Head of caudate nucleus (tissue), 42 donors: ENCODE results near the gene TPX2.
A peak's percentile ranks its signal among the peaks of the same experiment; 100 is the strongest.
"Not testable (repeated sequence)": the region's sequence is repeated elsewhere in the genome, so short reads cannot be mapped to it uniquely, and the experiment has no call there.

Experiments used
- DNase-seq, 42 donors: peaks; one replicate each; pipeline versions ENCODE4 v3.0.0 to v3.0.0-alpha.2; 2020 to 2021; ENCODE audit warnings: mixed read lengths in 7 of 42
- intact Hi-C: fragments of 100-400 bp; cut with DNase I; formaldehyde crosslinking; loops from one replicate; pipeline ENCODE4 v1.15.0; 2022

The TPX2 gene

DNA sequence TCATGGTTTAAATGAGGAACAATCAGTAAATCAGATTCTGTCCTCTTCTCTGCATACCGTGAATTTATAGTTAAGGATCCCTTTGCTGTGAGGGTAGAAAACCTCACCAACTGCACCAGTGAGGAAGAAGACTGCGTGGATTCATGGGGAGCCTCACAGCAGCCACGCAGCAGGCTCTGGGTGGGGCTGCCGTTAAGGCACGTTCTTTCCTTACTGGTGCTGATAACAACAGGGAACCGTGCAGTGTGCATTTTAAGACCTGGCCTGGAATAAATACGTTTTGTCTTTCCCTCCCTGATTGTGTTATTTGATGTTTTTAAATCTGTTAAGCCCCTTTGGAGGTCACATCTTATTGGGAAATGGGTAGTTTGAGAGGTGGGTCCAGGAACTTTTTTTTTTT, 62.4 kb downstream of the TPX2 start:
- intact Hi-C loops = no loop called here
- DNase-seq = no peak

DNA sequence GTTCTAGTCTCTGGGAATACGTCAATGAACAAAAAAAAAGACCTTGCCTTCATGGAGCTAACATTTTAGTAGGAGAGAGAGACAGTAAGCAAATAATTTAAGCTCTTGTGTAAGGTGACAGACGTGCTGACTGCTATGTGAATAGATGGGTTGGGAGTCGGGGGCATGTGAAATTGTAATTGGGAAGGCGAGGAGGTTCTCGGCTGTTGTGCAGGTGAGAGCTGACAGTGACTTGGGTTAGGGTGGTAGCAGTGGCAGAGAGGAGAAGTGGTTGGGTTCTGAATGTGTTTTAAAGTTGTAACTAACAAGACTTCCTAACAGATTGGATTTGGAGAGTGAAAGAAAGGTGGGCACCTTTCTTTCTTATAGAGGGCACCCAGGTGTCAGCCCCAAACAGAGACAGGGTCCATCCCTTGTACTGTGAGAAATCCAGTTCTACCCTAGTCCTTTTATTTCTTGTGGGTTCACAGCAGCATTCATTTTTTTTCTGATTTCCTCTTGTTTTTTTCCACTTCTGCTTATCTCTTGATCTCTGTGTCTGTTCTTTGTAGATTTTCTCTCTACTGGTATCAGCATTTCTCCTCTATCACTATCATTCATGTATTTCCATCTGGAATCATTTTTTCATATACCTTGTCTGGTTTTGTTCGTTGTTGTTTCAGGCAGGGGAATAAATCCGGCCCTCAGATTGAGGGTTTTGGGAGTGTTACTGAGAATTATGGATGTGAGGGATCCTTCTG, 64.6 kb downstream of the TPX2 start:
- intact Hi-C loops = no loop called here

DNA sequence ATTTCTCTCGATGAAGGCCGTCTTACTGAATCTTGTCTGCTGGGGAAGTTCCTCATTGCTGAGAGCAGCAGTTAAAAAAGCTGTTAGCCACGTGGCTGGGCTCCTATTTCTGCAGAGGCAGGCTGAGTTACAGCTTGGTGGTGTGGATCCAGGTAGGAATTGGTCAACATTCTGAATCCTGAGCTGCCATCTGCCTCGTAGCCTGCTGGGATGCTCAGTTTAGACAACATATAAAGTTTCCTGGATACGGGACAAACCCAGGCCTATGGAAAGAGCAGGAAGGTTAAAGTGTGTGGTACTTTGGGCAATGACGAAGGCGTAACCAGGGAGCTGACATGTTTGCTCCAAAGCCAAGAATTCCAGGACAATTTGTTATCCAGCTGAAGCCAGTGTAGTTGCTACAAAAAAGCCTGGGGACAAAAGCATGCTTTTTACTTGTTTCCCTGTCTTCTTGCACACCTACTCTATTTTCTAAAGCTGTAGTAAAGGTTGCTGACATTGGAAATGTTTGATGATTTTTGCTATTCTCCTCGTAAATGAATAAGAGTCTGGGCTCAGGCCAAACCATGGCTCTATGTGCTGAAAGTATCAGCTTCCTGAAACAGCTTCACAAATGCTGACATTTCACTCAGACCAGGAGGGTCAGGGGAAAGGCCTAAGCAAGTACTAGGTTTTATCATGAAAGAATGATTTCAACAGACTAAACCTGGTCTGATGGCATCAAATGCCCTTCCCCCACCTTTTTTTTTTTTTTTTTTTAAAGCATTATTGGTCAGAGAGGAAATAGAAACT, 67.7 kb downstream of the TPX2 start:
- intact Hi-C loops = no loop called here
- peak in 7 of 42 donors; percentile 14 to 28 (median 20) for DNase-seq

More for the DNA sequence above, 64.6 kb downstream of the TPX2 start:
- no peak for DNase-seq

DNA sequence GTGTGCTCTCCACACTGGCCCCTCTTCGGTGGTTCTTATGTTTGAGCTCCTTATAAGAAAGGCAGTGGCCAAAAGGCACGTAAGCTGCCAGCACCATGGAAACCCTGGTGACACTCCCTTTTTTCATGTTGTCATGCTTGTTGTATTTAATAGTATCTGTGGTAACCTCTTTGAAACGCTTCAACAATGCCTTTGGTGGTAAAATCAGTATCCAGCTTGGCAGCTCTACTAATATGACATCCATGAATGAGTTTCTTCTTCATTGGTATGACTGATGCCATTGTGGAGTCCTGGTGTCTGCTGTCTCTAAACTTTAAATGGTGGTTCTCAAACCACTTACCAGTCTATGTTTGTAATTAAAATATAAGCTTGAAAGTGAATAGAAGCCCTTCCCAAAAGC, 69.4 kb downstream of the TPX2 start:
- no peak for DNase-seq
- intact Hi-C loops = no loop called here

DNA sequence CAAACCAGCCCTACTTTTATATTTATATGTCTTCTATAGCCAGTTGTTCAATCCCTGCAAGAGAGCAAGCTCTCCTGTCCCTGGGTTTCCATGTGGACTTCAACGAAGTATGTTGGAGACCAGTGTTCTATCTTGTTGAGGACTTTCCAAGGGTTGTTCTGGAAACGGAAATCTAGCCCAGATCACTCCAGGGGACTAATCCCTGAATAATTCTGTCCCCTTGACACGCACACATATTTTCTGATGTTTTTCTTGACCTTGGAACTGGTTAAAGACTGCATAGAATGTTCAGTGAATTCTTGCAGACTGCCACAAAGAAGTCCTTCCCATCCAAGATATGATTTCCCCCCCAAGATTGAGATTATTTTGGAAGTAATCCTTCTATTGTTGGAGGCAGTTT, 70.6 kb downstream of the TPX2 start:
- no peak for DNase-seq
- intact Hi-C loops = no loop called here

DNA sequence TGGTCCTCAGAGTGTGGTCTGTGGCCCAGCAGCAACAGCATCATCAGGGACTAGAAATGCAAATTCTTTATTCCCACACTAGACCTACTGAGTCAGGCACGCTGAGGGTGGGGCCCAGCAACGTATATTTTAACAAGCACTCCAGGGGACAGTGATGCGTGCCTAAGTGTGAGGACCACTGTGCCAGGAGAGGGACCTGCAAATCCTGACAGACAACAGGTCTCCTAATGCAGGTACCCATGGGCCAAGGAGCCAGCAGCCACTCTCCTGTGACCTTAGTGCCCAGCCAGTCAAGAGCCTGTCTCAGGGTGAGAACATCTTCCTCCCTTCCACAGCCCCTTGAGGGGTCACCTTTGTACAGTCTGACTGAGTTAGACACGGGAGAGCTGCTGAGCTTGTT, 72.1 kb downstream of the TPX2 start:
- intact Hi-C loops = no loop called here
- DNase-seq = no peak

DNA sequence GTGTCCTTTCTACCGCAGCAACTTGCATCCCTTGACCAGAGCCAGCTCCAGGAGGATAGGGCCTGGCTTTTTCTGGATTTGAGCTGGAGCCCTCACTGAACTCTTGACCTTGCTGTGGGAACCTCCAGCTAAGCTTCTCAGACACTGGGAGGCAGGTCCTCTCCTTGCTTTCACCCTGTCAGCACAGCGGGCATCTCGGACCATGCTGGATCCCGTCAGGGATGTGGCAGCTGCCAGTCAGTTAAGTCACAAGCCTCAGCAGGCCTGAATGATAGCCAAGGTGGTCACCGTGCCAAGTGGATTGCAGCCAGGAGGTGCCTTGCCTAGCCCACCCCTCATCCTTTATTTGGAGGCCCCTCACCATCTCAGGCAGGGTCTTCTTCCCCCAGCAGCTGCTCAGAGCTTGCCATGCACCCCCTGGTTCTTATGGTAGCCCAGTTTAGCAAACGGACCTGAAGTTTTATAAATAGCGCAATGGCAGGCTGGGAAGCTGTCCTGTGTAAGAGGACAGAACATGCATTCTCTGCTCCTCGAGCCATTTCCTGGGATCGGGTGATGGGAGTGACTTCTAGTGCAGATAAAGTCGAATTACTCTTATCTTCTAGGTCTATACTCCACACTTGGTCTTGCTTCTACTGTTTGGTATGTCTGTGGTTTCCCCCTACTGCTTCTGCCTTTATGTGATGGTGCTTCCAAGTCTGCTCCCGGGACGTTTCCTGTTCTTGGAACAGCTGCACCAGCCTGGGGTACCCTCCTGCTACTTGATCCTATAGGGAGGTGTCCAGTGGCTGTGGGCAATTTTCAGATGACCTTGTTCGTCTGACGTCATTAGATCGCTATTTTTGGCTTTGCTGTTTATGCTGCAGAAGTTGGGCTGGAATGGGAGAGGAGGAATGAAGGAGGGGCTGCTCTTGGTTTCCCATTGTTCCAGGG, 73.0 kb downstream of the TPX2 start:
- DNase-seq = no peak

DNA sequence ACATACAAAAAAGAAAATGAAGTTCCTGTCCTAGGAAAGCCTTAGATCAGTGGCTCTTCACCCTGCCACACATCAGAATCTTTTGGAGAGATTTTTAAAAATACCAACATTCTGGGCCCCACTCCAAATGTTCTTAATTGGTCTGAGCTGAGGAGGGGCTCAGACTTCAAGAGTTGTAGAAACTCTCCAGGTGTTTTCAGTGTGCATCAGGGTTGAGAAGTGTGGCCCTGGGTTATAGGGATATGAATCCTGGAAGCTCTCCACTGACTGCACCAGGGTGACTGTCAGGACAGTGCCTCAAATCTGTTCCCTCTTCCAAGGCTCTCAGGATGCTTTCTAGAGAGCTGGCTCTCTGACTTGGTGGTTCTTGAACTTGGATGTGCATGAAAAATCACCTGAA, 74.5 kb downstream of the TPX2 start:
- no peak for DNase-seq
- intact Hi-C loops = no loop called here

More for the DNA sequence above, 73.0 kb downstream of the TPX2 start:
- intact Hi-C loops = no loop called here

DNA sequence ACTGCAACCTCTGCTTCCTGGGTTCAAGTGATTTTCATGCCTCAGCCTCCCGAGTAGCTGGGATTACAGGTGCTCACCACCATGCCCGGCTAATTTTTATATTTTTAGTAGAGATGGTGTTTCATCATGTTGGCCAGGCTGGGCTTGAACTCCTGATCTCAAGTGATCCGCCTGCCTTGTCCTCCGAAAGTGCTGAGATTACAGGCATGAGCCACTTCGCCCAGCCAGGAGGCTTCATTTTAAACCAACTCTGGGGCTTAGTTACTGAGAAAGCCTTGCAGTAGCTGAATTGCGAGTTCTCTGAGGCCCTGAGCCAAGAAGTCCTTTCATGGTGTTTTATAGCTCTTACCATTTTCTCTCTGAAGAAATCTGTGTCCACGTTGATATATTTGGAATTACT, 75.1 kb downstream of the TPX2 start:
- intact Hi-C loops, DNase-seq: not testable (repeated sequence)

DNA sequence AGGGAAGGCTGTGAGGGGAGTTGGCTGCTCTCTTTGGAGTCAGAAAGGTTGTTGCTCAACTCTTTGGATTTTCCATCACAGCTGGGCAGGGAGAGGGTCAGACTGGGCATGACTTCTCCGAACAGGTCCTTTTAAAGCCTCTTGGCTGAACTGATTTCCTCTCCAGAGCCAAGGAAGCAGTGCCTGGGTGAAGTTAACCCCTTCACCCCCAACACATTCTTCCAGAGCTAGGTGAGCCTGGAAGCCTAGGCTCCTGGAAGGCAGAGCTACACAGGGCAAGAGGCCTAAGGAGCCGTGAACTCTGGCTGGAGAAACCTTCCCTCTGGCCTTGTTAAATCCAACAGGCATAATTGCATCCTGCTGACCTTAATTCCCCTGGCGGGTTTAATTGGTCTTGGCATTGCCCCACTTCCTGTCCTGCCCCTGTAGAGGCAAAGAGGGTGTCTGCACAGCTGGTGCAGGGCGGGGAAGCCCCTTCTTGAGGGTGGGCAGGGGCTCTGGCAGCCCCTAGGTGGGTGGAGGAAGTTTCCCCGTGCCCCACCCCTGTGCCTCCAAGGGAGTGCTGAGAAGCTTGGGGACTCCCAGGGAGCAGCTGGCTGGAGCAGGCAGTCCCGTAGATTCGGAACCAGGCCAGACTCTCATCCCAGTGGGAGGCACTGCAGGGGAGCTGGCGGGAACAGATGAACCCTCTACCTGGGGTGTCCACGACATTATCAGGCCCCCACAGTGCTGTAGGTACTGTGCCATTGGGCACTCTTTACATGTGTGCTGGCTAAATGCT, 76.5 kb downstream of the TPX2 start:
- peak in 2 of 42 donors; percentile 12 to 42 for DNase-seq
- intact Hi-C loops = no loop called here

DNA sequence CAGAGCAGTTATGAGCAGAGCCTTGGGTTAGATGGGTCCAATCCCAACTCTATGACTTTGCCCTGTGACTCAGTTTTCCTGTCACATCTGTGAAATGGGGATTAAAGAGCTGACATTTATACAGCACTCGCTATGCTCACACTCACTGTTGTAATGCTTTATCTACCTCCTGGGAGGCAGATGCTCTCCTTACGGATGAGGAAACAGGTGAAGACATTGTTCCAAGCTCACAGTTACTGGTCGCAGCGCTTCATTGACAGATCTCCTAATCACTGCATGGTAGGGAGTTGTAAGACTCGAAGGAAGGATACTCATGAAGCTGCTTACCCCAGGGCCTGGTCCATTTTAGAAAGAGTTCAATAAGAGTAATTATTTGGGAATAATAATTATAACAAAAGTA, 77.1 kb downstream of the TPX2 start:
- intact Hi-C loops = no loop called here

DNA sequence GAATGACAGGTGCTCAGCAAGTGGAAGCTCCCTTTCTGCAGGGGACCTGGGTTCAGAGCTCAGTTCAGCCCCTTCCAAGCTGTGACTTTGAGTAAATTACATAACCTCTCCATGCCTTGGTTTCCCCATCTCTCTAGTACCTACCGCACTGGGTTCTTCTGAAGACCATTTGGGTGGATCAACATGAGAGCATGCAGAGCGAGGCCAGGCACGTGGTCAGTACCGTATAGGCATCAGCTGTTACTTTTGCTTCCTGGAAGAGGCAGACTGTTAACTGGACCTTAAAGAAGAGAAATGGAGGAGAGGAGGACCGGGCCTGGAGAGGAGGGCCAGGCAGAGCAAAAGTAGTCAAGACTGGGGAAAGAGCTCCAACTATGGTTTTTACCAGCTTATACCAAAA, 78.4 kb downstream of the TPX2 start:
- intact Hi-C loops = no loop called here
- peak in 2 of 42 donors; percentile 15 to 23 for DNase-seq

More for the DNA sequence above, 77.1 kb downstream of the TPX2 start:
- no peak for DNase-seq

DNA sequence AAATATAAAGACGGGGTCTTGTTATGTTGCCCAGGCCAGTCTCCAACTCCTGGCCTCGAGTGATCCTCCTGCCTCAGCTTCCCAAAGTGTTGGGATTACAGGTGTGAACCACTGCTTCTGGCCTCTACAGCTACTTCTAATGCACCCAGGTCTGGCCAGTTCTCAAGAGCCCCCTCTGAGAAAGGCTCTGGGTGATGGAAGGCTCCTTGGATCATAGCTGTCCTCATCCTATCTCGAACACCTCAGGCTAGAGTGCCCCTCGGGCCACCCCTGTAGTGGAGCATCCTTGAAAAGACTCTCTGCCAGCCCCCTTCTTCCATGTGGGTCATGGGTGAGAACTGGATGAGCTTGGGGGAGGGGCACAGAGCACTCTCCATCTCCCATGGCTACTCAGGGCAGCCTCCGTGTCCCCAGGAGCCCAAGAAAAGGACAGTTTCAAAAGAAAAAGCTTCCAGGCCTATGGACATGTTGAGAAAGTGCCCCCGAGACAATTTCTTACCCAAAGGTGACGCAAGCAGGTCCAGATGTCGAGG, 79.4 kb downstream of the TPX2 start:
- DNase-seq = peak in 1 of 42 donors; percentile 14
- intact Hi-C loops = no loop called here

DNA sequence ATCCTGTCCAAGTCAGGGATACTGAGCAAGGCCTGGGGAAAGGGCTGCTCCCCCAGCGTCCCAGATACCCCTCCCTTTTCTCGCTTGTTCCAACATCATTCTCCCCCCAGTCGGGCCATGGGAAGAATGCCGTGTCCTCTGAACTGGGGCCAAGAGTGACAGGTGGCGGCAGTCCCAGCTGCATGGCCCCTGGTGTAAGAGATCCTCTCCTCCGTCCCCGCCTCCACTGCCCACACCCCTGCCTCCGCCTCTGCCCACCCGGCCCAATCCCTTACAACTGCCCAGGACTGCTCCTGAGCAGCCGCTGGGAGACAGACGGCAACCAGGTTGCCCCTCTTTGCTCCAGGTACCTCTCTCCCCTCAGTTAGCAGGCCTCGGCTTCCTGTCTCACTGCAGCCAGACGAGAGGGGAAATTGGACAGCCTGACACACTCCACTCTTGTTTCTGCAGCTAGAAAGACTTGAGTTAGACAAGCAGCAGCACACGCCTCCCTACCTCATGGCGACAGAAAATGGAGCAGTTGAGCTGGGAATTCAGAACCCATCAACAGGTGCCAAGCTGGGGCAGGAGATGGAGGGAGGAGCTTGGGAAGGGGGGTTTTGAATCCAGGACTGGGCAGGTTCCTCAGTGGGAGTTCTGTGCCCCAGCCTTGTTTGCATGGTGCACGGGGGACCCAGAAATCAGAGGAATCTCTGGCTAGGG, 80.1 kb downstream of the TPX2 start, which contains the start of gene MYLK2:
Gene MYLK2 (plus strand): TSS at position 274 of the 702 bp plus-strand sequence. CDS start 225 bp downstream, at position 499.
- intact Hi-C loops = no loop called here
- no peak for DNase-seq

DNA sequence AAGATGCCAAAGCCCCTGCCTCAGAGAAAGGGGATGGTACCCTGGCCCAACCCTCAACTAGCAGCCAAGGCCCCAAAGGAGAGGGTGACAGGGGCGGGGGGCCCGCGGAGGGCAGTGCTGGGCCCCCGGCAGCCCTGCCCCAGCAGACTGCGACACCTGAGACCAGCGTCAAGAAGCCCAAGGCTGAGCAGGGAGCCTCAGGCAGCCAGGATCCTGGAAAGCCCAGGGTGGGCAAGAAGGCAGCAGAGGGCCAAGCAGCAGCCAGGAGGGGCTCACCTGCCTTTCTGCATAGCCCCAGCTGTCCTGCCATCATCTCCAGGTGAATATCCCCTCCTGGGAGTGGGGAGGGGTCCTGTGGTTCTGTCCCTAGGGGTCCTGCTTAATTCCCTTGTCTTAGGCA, 81.1 kb downstream of the TPX2 start:
- no peak for DNase-seq
- intact Hi-C loops = loop anchor here (5.0 to 10.0 kb wide), 2 partner anchors 212 to 275 kb away; no protein-coding TSS in a partner anchor

DNA sequence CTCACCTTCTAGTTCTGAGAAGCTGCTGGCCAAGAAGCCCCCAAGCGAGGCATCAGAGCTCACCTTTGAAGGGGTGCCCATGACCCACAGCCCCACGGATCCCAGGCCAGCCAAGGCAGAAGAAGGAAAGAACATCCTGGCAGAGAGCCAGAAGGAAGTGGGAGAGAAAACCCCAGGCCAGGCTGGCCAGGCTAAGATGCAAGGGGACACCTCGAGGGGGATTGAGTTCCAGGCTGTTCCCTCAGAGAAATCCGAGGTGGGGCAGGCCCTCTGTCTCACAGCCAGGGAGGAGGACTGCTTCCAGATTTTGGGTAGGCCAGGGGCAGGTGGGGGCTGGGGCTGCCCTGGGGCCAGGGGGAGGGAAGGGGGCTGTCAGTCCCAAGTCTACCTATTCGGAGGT, 82.3 kb downstream of the TPX2 start:
- no peak for DNase-seq
- intact Hi-C loops = loop anchor here (5.0 to 10.0 kb wide), 2 partner anchors 211 to 273 kb away; no protein-coding TSS in a partner anchor
